NOMO-1 (cell line): Measurements from ENCODE around the gene ALDH4A1.

Experiments used
- DNase-seq, 2 experiments: peaks; one replicate each; lab custom pipeline; 2025; ENCODE audit not compliant: unreplicated experiment in 2 of 2; lab: John Stamatoyannopoulos, UW

Gene ALDH4A1

DNA sequence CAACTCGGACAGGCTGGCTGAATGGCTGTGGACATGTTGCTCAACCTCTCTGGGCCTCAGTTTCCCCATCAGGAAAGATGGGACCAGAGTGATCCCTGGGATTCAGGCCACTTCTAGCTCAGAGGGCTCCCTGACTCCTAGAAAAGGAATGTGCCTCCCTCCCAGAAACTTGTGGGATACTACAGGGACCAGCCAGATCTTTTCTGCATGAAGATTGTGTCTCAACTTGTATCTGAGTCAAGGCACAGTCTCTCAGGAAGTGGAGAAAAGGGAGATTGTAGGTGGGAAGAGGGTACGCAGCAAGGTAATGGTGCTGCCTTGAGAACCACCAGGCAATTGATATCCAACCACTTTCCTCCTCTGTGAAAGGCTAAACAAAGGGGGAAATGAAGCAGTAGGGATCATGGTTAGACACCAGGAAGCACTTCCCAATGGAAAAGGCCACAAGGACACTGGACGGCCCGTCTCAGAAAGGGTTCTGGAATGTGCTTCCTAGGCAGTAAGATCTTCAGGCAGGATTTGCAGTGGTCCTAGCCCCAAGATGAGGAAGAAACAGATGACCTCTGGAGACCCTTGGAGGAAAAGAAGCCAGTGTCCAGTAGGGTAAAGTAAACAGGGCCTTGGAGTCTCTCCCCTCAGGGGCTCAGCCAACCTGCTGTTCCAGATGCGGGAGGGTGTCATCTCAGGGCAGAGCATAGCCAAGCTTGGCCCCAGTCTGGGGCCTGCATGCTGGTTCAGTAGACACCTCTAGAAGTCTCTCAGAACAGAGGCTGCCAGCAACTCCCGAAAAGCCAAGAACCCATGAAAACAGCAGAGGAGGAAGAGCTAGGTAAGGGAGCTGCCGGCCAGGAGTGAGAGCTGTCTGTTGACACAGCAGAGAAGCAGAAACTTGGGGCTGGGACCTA, 37.3 kb upstream of the ALDH4A1 start:
- DNase-seq, result no peak

DNA sequence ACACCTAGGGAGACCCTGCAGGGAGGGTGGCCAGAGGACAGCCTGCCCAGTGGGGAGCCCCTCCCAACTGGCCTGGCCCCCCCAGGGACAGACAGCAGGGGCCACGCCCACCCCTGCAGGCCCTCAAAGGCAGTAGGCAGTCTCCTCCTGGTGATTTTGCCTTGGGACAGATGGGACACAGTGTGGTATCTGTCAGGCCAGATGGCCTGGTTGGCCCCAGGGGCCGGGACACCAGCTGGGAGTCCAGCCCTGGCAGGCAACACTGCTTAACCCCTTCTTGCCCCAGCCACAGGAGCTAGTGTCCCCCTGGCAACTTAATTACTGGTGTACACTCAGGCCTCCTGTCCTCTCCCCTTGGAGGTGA, 36.3 kb upstream of the ALDH4A1 start:
- DNase-seq, result no peak

DNA sequence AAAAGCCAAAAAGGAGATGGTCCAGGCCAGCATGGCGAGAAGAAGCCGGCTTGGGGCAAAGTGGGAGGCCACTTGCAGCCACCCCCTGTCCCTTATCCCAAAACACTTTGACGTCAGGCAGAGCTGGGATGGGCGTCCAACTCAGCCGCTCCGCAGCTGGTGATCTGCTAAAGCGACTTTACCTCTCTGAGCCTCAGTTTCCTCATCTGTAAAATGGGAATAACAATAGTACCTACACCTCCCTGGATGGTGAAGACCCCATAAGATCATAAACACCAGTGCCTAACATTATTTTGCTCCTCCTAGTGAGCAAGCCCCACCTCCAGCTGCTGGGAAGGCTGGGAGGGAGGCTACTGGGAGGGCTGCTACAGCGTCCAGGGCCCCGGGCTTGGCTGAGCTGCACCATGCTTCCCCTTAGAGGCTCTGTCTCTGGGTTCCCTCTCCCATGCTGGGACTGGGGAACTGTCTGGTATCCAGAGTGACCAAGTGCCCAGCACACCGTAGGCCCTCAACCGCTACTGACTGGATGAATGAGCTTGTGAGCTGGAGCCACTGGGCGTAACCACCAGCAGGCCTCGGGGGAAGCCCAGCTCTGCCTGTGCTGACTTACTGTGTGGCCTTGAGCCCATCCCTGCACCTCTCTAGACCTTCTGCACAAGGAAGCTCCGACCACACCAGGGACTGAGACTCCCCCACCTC, 35.8 kb upstream of the ALDH4A1 start:
- DNase-seq, result no peak

DNA sequence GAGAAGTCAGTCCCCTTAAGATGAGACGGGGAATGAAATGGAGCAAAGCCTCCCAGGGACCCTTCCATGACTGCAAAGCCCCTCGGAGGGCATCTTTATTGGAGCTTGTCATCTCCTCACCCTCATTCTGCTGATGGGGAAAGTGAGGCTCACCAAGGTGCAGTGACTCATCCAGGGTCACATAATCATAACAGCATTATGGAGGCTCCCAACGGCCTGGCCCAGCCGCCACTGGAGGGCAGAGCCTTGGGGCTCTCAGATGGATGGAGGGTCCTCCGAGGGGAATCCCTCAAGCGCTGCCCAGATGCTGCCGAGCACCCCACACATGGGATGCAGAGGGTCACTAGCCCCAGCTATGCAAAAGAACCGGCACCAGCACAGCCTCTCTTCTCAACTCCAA, 35.2 kb upstream of the ALDH4A1 start:
- DNase-seq, result no peak

DNA sequence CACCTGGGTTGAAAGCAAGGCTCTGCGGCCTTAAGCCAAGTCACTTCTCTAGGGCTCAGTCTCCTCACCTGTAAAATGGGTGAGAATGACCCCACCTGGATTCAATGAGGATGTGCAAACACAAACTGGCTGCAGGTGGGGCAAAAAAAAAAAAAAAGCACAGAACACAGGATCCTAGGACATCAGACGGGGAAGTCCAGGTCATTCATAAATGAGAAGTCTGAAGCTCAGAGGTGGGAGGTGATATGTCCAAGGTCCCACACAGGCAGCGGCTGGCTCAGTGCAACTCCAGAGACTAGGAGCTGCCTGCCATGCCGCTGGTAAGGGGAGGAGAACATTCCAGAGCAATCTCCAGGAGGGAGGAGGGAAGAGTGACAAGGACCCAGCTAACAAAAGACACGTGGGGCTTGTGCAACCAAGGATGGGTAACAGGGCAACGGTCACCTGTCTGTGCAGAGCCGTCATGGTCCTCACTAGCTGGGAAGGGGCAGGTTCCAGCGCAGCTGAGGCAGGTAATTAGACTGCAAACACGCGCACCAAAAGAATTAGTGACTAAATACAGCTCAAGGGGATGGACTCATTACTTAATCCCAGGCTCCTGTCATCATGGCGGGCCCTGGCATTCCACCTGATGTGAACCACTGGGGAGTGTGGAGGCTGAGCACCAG, 34.6 kb upstream of the ALDH4A1 start:
- no peak for DNase-seq

DNA sequence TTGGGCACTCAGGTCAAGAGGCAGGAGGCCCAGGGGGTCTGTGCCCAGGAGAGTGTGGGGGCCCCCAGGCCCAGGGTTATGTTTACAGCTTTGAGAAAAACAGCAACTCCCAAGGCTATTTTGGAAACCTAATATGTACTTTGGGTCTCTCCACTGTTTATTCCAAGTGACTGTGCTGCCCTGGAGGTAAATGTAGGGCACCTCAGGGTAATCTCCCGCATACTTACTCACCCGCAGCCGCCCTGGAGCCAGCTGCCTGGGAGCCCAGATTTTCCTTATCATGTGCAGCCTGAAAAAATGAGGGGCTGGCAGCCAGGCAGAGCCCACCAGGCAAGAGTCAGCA, 34.1 kb upstream of the ALDH4A1 start:
- DNase-seq, result no peak

DNA sequence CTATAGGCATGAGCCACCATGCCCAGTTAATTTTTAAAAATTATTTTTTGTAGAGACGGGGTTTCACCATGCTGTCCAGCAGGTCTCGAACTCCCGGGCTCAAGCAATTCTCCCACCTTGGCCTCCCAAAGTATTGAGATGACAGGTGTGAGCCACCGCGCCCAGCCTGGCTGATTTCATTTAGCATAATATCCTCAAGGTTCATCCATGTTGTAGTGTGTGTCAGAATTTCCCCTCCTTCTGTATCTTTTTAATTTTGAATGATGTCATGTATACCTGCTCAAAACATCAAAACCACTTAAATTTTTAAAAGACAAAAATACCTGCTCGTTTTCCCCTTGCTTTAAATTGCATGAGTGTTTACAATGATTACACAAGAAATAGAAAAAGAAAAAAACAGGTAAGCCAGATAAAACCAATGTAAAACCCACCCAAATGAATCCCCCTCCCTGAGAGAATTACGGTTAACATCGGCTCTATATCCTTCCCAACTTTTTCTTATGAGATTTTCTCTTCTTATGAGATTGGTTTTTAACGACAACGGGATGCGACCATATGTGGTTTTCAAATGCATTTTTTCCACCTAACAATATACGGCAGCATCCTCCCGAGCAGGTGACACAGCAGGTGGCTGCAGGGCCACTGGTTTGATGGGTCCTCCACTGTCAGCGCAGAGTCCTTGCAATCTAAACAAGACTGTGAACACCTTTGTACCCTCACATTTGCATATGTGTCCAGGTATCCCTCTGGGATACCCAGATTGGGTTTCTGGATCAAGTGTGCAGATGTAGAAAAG, 32.0 kb upstream of the ALDH4A1 start:
- no peak for DNase-seq

DNA sequence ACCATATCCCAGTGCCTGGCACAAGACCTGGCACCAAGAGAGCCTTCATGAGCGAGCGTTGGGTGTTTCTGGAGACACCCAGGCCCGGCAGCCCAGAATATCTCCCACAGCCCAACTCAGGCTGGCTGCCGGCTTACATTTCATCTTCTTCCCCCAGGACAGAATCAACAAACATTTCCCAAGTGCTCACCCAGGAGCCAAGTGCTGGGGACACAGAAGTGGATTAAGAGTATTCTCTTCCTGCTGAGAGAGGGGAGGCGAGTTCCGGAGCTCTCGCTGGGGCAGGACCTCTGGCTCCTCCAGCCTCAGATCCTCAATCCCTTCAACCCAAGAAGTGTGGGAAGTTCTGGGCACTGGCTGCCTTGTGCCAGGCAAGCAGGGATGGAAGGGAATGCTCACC, 30.5 kb upstream of the ALDH4A1 start:
- DNase-seq, result no peak

DNA sequence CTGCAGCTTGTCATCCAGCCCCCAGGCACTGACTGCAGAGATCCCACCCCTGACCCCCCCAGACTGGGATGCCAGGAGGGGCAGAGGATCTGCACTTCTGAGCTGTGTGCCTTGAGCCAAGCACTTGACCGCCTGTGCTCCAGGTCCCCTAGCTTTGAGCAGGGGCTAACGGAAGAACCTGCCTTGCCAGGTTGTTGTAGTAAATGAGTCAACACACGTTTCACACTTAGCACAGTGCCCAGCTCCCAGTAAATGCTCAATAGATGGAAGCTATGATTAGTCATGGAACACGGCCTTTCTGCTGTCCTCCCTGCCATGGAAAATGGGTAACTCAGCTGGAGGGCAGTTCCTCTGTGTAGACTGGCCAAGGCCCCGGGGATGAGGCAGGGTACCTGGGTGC, 30.0 kb upstream of the ALDH4A1 start:
- DNase-seq, result no peak

DNA sequence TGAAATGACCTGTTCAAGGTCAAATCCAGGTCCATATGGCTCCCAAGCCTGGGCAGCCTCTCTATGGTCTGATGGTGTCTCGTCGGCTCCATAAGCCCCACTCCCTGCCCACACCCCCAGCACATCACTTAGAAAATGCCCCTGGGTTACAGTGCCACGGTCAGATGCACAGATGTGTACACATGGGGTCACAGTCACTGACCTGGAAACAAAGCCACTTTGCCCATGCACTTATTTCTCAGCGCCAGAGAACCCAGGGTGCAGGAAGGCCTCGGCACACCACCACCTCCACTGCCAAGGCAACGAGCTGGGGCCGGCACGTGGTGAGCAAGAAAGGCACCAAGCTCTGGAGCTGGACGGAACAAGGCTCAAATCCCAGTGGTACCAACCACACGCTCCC, 29.4 kb upstream of the ALDH4A1 start:
- no peak for DNase-seq

DNA sequence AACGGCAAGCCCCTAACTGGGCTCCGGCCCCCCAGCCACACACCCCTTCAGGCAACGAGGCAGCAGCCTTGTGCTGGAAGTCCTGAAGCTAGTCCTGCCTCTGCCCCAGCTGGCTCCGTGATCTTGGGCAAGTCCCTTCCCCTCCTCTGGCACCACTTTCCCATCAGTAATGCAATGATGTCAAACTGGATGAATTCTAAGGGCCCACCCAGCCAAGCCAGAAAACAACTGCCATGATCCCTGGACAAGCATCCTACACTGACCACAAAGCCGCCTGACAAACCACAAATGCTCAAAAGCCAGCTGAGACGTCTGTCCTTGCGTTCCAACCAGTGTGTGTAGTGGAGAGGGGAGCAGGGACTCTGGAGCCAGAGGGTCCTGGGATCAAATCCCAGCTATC, 27.3 kb upstream of the ALDH4A1 start:
- DNase-seq, result no peak

DNA sequence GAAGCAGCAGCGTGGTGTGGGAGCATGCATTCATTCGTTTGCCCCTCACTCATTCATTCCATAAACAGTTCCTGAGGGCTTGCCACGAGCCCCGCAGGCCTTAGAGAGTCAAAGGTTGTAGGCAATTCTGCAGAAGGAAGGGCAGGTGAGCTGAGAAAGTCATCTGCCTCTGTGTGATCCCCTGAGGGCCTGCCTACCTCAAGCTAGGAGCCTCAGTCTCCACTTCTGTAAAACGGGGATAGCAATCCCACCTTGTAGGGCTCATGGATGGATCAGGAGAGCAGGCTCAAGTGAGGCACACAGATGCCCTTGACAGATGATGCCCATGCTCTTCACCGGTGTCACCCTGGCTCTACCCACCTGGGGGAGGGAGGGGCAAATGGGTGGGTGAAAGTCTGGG, 26.6 kb upstream of the ALDH4A1 start:
- DNase-seq, result no peak

DNA sequence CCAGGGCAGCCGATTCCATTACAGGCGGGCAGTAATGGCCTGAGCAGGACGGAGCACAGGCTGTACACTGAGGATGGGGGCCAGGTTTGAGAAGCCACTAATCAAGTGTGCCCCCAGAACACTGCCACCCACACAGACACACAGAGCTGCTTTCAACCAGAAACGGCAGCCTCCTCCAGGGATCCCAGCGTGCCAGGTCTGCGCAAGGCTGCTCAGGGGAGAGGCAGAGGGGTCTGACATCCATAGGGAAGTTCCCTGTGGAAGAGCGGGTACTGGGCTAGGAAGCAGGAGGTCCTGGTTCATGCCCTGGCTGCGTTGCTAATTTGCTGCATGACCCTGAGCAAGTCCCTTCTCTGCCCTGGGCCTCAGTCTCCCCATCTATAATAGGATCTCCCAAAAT, 26.1 kb upstream of the ALDH4A1 start:
- no peak for DNase-seq

DNA sequence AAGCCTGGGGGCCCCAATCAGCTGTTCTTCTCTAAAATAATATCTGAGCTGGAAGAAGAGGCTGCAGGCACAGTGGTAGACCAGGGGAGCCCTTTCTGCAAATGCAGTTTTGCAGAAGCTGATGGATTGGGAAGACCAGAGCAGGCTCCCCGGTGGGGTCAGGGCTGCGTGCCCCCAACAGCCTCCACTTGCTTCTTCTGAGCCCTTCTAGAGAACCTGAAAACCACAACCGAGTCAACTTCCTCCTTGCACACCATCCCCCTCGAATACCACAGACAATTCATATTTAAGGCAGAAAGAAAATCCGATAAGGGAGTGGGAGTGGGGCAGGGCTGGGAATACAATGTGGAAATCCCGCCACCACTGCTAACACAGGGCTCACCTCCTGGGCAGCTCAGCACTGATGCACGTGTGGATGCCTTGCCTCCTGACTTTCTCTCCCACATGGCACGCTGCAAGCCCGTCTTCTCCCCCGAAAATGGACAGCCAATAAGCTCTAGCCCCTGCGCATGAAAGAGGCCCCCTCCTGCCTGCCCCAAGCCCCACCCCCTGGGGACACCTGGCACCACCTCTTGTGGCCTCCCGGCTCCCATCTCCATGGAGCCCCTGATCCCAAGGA, 25.4 kb upstream of the ALDH4A1 start:
- DNase-seq, result peak; percentile 60 to 68

DNA sequence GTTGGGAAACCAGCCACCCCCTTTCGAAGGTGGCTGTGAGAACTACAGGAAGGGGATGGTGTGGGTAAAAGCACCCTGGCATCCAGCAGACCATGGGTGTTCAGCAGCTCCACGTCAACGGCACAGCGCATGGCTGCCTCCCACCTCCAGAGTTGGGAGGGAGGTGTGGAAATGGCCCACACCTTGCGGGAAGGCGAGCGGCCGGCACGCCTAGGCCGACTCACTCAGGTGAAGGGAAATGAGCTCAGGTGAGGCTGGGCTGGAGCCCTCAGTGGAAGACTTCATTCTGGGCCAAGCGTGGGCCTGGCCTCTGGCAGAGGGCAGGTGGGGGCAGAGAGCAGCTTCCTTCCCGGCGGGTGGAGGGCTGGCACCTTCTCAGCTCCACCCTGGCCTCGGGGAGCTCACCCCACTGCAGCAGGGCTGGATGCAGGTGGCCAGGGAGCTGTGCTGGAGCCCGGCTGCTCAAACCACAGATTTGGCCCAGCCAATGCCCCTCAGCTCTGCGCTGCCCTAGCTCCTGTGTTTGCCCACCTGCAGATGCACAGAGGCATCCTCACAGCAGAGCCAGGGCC, 24.8 kb upstream of the ALDH4A1 start:
- no peak for DNase-seq

DNA sequence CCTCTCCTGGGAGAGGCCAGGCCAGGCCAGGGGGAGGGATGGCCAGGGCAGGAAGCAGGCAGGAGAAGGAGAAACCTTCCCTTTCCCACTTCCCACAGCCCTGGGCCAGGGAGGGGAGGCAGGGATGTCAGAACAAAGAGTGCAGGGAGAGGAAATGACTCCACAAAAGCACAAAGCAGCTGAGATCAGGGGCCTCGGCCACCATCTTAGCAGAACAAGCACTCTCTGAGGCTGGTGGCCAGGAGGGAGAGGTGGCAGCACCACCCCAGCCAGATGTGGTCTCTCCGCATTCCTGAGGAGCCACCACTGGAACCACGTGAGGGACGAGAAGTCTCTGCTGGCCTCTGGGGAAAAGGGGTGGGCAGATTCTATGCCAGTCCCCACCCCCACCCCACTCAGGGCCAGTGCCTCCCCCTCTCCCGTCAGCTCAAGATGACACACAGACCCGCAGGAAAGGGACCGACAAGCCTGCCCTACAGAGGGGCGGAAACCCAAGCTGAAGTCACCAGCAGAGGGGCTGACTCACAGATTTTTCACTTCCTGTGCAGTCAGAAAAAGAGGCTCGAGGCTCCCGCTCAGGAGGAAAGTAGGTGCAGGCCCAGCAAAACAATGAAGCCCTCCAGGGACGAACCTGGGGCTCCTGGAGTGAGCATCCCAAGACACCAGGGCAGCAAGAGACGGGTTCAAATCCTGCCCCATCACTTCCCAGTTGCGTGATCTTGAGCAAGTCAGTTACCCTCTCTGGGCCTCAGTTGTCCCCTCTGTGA, 24.1 kb upstream of the ALDH4A1 start:
- peak; percentile 85 to 95 for DNase-seq

DNA sequence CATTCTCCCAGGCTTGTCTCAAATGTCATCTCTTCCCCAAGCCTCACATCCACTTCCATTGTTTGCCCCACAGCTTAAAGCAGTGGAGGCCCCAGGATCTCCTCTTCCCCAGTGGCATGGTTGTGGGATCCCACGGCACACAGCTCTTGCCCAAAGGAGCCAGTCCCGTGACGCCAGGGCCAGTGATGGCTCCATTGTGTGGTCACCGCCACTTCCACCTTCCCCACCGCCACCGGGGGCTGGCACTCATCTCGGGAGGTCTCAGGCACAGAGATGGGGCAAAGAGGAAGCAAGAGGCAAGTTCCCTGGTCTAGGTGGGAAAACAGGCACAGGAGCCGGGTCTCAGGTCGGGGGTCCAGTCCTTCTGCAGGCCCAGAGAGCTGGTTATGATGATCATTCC, 22.9 kb upstream of the ALDH4A1 start:
- no peak for DNase-seq

DNA sequence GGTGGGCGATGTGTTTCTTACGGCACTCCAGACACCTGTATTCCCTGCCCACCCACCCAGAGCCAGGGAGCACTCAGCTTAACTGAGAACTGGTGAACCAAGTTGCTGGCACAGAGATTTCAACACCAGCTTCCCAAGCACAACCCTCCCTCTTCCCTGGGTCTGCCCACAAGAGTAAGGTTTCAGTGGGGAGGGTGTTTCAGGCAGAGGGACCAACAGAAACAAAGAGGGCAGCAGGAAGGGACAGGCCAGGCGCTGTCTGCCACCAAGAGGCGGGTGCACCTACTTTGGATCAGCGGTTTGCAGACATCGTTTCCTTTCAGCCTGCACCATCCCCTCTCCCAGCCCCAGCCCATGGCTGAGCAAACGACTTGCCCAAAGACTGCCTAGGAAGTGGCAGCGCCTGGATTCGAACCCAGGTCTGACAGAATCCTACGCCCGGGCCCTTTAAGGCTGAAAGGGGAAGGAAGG, 21.9 kb upstream of the ALDH4A1 start:
- DNase-seq, result peak in 1 of 2 experiments; percentile 25

DNA sequence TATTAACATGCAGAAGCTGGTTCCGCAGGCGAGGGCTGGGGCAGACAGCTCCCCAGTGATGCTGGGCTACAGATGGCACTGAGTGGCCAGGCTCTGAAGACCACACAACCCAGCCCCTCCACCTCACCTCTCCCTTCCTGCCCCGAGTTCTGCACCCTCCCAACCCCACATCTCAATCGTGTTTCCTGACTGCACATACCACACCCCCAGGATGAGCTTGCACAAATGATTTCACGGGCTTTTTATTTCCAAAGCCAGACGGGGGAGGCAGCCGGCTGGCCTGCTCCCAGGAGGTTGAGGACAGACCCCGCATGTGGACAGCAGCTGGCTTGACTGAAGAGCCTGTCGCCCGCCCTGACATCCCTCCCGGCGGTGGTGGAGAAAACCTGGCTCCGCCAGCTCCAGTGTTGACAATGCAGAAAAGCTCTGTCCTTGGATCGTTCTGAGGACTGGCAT, 21.4 kb upstream of the ALDH4A1 start:
- no peak for DNase-seq
